GM19193 (cell line): Measurements from ENCODE around the gene ANAPC4.

ENCODE experiments used
- POLR2A ChIP-seq: IDR thresholded peaks from 4 replicates; pipeline ENCODE4 v1.6.1; 2011; ENCODE audit not compliant: insufficient read depth, insufficient read length; ENCODE audit errors: extremely low read depth

Gene ANAPC4

GRCh38 chr4:25370242-25370641, 6.8 kb upstream of the ANAPC4 start:
- no peak for TF ChIP-seq POLR2A

DNA sequence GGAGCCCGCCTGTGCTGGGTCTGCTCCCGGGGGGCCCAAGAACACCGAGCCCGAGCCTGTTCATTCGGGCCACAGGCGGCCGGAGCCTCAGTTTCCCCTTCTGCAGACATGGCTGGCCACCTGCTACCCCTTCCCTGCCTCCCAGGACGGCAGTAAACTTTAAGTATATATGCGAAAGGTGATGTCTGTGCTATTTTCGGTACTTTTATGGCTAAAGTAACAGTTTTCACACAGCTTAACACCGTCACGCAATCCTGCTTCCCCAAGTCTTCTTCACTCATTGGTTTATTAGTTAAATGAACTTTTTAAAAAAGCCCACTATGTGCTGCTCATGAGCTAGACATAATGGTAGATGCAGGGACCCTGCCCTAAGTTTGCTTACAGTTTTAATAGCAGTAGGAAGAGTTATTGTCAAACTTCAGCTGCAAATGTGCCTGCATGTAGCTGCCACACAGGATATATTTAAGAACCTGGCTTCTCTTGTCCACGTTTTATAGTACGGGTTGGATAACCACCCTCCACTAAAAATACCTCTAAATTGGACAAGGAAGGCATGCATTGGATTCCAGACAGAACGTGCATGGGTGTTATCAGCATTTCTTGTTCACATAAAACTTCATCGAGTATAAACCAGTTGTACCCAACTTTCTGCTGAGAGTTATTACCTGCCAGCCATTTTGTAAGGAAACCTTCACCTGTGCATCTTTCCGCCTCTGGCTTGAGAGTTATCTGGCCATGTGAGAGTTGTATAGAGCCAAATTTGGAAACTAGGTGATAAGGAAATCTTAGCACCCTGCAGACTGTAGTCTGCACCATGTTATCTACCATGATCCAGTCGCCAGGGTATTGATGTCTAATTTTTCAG, 741 bp downstream of the ANAPC4 start:
- TF ChIP-seq POLR2A, result no peak

GRCh38 chr4:25378437-25378743, 1.3 kb downstream of the ANAPC4 start:
- TF ChIP-seq POLR2A, result no peak

DNA sequence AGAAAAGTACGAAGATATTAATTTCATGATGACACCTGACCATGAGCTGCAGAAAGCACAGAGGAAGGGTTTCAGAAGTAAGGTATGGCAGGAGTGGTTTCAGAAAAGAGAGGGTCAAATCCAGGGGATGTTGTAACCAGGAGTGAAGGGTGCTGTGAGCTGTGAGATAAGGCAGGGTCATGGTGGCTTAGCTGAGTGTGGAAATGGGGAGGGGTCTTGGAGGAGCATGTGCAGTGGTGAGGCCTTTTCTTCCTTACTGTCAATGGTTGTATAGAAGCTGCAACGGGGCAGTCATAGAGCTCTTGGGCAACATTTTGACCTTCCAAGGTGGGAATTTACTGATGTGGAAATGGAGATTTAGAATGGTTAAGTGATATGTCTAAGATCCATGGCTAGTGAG, 2.5 kb downstream of the ANAPC4 start:
- no peak for TF ChIP-seq POLR2A

DNA sequence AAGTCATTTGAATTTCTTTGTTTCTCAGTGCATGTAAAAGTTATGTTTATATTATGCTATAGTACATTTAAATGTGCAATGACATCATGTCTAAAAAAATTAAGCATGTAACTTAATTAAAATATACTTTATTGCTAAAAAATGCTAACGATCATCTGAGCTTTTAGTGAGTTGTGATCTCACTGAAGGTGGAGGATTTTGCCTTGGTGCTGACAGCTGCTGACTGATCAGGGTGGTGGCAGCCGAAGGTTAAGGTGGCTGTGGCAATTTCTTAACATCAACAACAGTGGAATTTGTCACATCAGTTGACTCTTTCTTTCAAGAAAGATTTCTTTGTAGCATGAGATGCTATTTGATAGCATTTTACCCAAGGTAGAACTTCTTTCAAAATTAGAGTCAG, 6.6 kb downstream of the ANAPC4 start:
- no peak for TF ChIP-seq POLR2A

GRCh38 chr4:25386926-25387325, 9.9 kb downstream of the ANAPC4 start:
- no peak for TF ChIP-seq POLR2A

- TF ChIP-seq POLR2A, result no peak
Observed at GRCh38 chr4:25397305-25397704, 20.2 kb downstream of the ANAPC4 start.

DNA sequence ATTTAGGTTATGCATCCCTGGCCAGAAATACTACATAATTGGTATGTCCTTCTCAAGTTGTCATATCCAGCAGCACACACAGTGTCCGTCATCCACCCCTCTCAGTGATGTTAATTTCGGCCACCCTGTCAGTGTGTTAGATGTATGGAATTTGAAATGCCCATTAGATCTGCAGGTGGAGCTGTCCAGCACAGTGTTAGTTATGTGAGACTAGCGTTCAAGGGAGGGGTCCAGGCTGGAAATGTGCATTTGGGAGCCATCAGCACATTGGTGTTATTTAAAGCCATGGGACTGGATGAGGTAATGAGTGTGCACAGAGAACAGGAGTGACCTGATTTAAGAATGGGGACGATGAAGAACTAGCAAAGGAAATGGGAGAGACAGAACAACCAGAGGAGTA, 22.4 kb downstream of the ANAPC4 start:
- TF ChIP-seq POLR2A, result no peak

- no peak for TF ChIP-seq POLR2A
Observed at GRCh38 chr4:25401066-25401465, 24.0 kb downstream of the ANAPC4 start.

- no peak for TF ChIP-seq POLR2A
Observed at GRCh38 chr4:25402521-25402920, 25.5 kb downstream of the ANAPC4 start.

DNA sequence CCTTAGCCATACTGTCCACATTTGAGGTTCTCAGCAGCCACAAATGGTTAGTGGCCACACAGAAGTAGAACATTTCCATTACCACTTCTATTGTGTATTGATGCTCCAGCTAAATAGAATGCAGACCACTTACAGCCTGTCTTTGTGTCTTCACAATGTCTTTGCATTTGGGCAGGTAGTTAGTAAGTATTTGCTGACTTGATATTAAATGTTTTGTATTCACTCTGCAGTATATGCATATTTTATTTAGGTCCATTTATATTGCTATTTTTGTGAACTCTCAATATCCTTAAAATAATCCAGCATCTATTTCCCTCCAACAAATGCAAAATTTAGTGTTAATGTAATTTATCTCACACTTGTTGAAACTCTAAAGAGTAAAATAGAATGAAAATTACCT, 26.6 kb downstream of the ANAPC4 start:
- no peak for TF ChIP-seq POLR2A

GRCh38 chr4:25405453-25405852, 28.4 kb downstream of the ANAPC4 start:
- TF ChIP-seq POLR2A, result no peak

GRCh38 chr4:25406081-25406692, 29.1 kb downstream of the ANAPC4 start:
- TF ChIP-seq POLR2A, result no peak

- no peak for TF ChIP-seq POLR2A
Observed at GRCh38 chr4:25410820-25411529, 33.9 kb downstream of the ANAPC4 start.

- TF ChIP-seq POLR2A, result no peak
Observed at GRCh38 chr4:25413261-25413660, 36.2 kb downstream of the ANAPC4 start.

DNA sequence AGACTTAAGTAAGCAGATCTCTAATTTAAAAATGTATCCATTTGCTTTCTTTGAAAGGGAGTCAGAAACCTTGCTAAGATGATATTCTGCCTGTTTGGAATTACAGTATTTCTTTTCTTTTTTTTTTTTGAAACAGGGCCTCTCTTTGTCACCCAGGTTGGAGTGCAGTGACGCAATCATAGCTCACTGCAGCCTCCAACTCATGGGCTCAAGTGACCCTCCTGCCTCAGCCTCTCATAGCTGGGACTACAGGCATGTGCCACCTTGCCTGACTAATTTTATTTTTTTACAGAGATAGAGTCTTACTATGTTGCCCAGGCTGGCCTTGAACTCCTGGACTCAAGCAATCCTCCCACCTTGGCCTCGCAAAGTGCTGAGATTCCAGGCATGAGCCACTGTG, 40.0 kb downstream of the ANAPC4 start:
- TF ChIP-seq POLR2A, result no peak
